Vagina (tissue), 2 donors: ENCODE results near the gene IGLON5. TPM values are rescaled to one million over a fixed set of nuclear protein-coding genes. Genes with fewer than 3 reads are reported as not detected.

Experiments
- DNase-seq, 2 donors: peaks; one replicate each; pipeline ENCODE4 v3.0.0-alpha.2; 2017; ENCODE audit errors: extremely low spot score in 2 of 2
- H3K27ac ChIP-seq: fragments of 200-600 bp; sonication (generic); one replicate; pipeline ENCODE4 v1.5.1; 2019
- H3K27me3 ChIP-seq: fragments of 200-600 bp; sonication (generic); one replicate; pipeline ENCODE4 v1.5.1; 2019
- H3K36me3 ChIP-seq, 2 donors: fragments of 200-600 bp; sonication (generic); one replicate each; pipeline ENCODE4 v1.5.1; 2017 to 2019
- H3K4me1 ChIP-seq: fragments of 200-600 bp; sonication (generic); one replicate; pipeline ENCODE4 v1.5.1; 2019
- H3K4me3 ChIP-seq, 2 donors: fragments of 200-600 bp; sonication (generic); 1 replicate in 1 of 2; 2 replicates in 1 of 2; pipeline ENCODE4 v1.5.1; 2016 to 2019
- H3K9me3 ChIP-seq: fragments of 200-600 bp; sonication (generic); one replicate; pipeline ENCODE4 v1.5.1; 2019
- CTCF ChIP-seq, 3 experiments: fragments of 450-650 bp in 2 of 3; fragments of 200-600 bp in 1 of 3; sonication (generic) in 1 of 3; IDR thresholded peaks; one replicate each; pipeline ENCODE4 v1.5.1; 2017 to 2019; ENCODE audit warnings: antibody characterized with exemption in 3 of 3, mild to moderate bottlenecking in 2 of 3, moderate library complexity in 2 of 3
- POLR2A ChIP-seq, 2 donors: fragments of 450-650 bp; IDR thresholded peaks; one replicate each; pipeline ENCODE4 v1.6.1; 2017; ENCODE audit warnings: antibody characterized with exemption in 2 of 2, mild to moderate bottlenecking in 2 of 2, moderate library complexity in 2 of 2
- POLR2AphosphoS5 ChIP-seq, 2 donors: sonication (generic); formaldehyde crosslinking; IDR thresholded peaks; one replicate each; pipeline ENCODE4 v1.9.0; 2017; ENCODE audit warnings: antibody characterized with exemption in 2 of 2, mild to moderate bottlenecking in 2 of 2, low read depth in 1 of 2; ENCODE audit not compliant: insufficient read depth in 1 of 2
- intact Hi-C: fragments of 100-400 bp; cut with DNase I; formaldehyde crosslinking; loops from one replicate; pipeline ENCODE4 v1.15.1; 2023
- total RNA-seq: library from RNA; depleted of rRNA; stranded (reverse); fragments of >200 nt; gene quantifications from one replicate; pipeline ENCODE4 v1.2.3, GENCODE V29; 2016

The IGLON5 gene
- total RNA-seq, 1 donor from 2014 or later: not detected

GRCh38 chr19:51364200-51365106, 53.0 kb downstream of the IGLON5 start:
- H3K9me3 ChIP-seq: no peaks in the 10 kb centered on the region
- TF ChIP-seq CTCF (IDR thresholded peaks at IDR 0.05): no peak
- no peak for TF ChIP-seq POLR2A (IDR thresholded peaks at IDR 0.05)
- no peak for TF ChIP-seq POLR2AphosphoS5 (IDR thresholded peaks at IDR 0.05; ENCODE audit: insufficient read depth in 1 of 2, low read depth in 1 of 2)
- H3K4me1 ChIP-seq: peaks cover 49% of the 10 kb centered on the region
- H3K36me3 ChIP-seq: no peaks in the 10 kb centered on the region
- no peak overlapping the region for H3K4me3 ChIP-seq
- intact Hi-C loops: loop anchor here (10.0 kb wide), 1 partner anchor 330 kb away; the partner anchor contains the start of gene SPACA6
- peak overlapping the region; percentile 37 for H3K27ac ChIP-seq
- H3K27me3 ChIP-seq: no peaks in the 10 kb centered on the region
- DNase-seq: no peak

- Histone ChIP-seq H3K9me3 (no peaks in the 10 kb centered on the region), H3K36me3 (no peaks in the 10 kb centered on the region), H3K27ac (peak overlapping the region; percentile 93), H3K4me3 (peak overlapping the region; percentile 79 to 81), H3K4me1 (peaks cover 42% of the 10 kb centered on the region), H3K27me3 (no peaks in the 10 kb centered on the region)
- intact Hi-C loops: loop anchor here (10.0 kb wide), 1 partner anchor 329 kb away; the partner anchor contains the start of gene SPACA6
- no peak for TF ChIP-seq POLR2A (IDR thresholded peaks at IDR 0.05)
- TF ChIP-seq POLR2AphosphoS5 (IDR thresholded peaks at IDR 0.05; ENCODE audit: insufficient read depth in 1 of 2, low read depth in 1 of 2): no peak
- TF ChIP-seq CTCF (IDR thresholded peaks at IDR 0.05): no peak
- DNase-seq: no peak
Observed at GRCh38 chr19:51365211-51365964, 53.9 kb downstream of the IGLON5 start.

- Histone ChIP-seq H3K27ac (peak within 1 kb of the TSS; percentile 93), H3K4me3 (peak within 1 kb of the TSS; percentile 79 to 81), H3K9me3 (no peaks in the 10 kb centered on the region), H3K4me1 (peaks cover 42% of the 10 kb centered on the region), H3K27me3 (no peaks in the 10 kb centered on the region), H3K36me3 (no peaks in the 10 kb centered on the region)
- TF ChIP-seq POLR2A (IDR thresholded peaks at IDR 0.05): peak in 1 of 2 donors; percentile 1
- no peak for TF ChIP-seq POLR2AphosphoS5 (IDR thresholded peaks at IDR 0.05; ENCODE audit: insufficient read depth in 1 of 2, low read depth in 1 of 2)
- intact Hi-C loops: loop anchor here (10.0 kb wide), 1 partner anchor 329 kb away; the partner anchor contains the start of gene SPACA6
- DNase-seq: no peak
Observed at GRCh38 chr19:51365965-51366388, 54.5 kb downstream of the IGLON5 start, which contains the start of gene ETFB. ETFB (minus strand) TSS chr19:51366388; CDS start chr19:51366326, 62 bp downstream.

- peak in 1 of 2 donors; percentile 99 for DNase-seq
- intact Hi-C loops: loop anchor here (10.0 kb wide), 1 partner anchor 328 kb away; the partner anchor contains the start of gene SPACA6
- H3K27ac ChIP-seq: peak overlapping the region; percentile 93
- H3K36me3 ChIP-seq: no peaks in the 10 kb centered on the region
- H3K27me3 ChIP-seq: no peaks in the 10 kb centered on the region
- H3K9me3 ChIP-seq: no peaks in the 10 kb centered on the region
- TF ChIP-seq CTCF (IDR thresholded peaks at IDR 0.05) (no peak), POLR2AphosphoS5 (IDR thresholded peaks at IDR 0.05; ENCODE audit: insufficient read depth in 1 of 2, low read depth in 1 of 2) (peak; percentile 90 to 96), POLR2A (IDR thresholded peaks at IDR 0.05) (peak; percentile 44 to 94)
- H3K4me3 ChIP-seq: peak overlapping the region; percentile 79 to 81
- H3K4me1 ChIP-seq: peaks cover 42% of the 10 kb centered on the region
Observed at GRCh38 chr19:51366389-51367254, 55.2 kb downstream of the IGLON5 start.
